Thyroid gland (tissue), 4 donors: ENCODE results near the gene PGK1.
"Not testable (repeated sequence)": the region's sequence is repeated elsewhere in the genome, so short reads cannot be mapped to it uniquely, and the experiment has no call there.

Experiments
- CTCF ChIP-seq, 6 experiments: fragments of 200-600 bp in 3 of 6; fragments of 450-650 bp in 3 of 6; sonication (generic) in 3 of 6; IDR thresholded peaks; one replicate each; pipeline ENCODE4 v1.5.1; 2016 to 2019; ENCODE audit warnings: antibody characterized with exemption in 6 of 6, mild to moderate bottlenecking in 2 of 6, inconsistent platforms in 1 of 6, moderate library complexity in 1 of 6
- POLR2A ChIP-seq, 2 donors: fragments of 450-650 bp; IDR thresholded peaks; one replicate each; pipeline ENCODE4 v1.6.1; 2017; ENCODE audit warnings: antibody characterized with exemption in 2 of 2, mild to moderate bottlenecking in 2 of 2, moderate library complexity in 1 of 2

- TF ChIP-seq CTCF, POLR2A (IDR thresholded peaks at IDR 0.05): not testable (repeated sequence)
Measured at GRCh38 chrX:78157846-78158245, 53.8 kb downstream of the PGK1 start.
